HG02610 (cell line): Measurements from ENCODE around the gene TP53RK.

Experiments
- ATAC-seq: cut with Tn5 transposase; IDR thresholded peaks from one replicate; pipeline ENCODE4 v1.9.1; 2021; ENCODE audit warnings: mild to moderate bottlenecking, moderate library complexity; ENCODE audit not compliant: unreplicated experiment

TP53RK gene

DNA sequence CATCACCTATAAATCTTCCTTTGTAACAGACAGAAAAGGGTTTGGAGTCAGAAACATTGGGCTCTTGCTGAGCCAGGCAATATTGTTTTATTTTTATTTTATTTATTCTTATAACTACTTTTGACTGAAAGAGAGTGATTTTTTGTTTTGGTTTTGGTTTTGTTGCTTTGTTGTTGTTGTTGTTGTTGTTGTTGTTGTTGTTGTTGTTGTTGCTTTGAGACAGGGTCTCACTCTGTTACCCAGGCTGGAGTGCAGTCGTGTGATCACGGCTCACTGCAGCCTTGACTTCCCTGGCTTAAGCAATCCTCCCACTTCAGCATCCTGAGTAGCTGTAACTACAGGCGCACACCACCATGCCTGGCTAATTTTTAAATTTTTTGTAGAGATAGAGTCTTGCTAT is 22.9 kb downstream of the TP53RK start:
- no peak for ATAC-seq

DNA sequence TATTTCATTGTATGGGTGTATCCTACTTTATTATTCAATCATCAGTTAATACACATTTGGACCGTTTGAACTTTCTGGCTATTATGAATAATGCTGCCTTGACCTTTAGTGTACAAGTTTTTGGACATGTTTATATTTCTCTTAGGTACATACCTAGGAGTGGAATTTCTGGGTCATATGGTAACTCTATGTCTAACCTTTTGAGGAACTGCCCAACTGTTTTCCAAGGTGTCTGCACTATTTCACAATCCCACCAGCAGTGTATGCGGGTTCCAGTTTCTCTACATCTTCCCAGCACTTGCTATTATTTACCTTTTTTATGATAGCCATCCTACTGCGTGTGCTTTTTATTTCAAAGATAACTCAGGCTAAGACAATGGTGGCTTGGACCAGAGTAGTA is 23.6 kb downstream of the TP53RK start:
- no peak for ATAC-seq

DNA sequence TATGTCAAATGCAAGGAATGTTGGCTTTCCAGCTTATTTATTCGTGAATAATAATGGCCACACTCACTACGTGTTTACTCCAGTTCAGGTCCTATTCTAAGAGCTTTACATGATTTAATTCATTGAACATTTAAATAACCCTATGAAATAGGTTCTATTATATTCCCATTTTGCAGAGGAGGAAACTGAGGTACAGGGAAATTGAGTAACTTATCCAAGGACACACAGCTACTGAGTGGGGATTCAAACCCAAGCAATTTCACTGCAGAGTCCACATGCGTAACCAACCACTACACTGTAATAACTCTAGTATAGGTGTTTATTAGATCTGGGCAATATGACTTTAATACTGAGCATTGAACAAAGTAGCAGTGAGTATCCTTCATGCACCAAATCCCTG is 25.7 kb downstream of the TP53RK start:
- no peak for ATAC-seq

DNA sequence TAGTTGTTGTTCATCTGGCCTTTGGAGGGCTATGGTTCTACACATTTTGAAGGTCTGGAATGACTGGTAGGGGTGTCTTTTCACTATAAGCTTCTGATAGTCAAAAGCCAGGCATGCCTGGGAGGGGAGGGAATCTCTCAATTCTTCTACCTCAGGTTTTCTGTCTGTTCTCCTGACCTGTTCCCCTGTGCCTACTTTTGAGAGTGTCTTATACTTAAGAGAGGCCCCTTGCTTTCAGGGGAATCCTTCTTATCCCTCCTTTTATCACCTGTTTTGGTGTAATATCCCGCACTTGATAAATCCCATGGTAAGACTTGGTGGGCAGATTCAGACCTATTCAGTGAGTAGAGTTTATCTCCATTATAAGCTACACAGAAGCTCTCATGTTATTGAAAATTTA is 27.6 kb downstream of the TP53RK start:
- ATAC-seq: no peak

DNA sequence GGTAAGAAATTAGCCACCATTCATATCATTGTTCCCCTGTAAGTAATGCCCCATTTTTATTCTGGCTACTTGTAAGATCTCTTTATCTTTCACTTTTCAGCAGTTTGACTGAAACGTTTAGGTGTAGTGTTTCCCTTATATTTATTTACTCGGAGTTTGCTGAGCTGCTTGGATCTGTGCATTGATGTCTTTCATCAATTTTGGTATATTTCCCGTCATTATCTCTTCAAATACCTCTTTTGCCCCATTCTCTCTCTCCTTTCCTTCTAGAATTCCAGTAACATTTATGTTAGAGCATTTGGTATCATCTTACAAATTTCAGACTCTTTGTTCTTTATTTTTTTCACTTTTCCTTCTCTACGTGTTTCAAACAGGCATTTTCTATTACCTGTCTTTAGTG is 28.8 kb downstream of the TP53RK start:
- no peak for ATAC-seq

DNA sequence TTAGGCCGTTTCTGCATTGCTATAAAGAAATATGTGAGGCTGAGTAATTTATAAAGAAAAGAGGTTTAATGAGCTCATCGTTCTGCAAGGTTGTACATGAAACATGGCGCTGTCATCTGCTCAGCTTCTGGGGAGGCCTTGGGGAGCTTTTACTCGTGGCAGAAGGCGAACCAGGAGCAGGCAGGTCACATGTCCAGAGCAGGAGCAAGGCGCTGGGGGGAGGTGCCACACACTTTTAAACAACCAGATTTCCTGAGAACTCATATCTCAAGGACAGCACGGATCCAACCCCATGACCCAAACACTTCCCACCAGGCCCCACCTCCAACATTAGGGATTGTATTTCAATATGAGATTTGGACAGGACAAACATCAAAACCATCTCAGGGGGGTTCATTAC is 31.6 kb downstream of the TP53RK start:
- ATAC-seq: no peak

DNA sequence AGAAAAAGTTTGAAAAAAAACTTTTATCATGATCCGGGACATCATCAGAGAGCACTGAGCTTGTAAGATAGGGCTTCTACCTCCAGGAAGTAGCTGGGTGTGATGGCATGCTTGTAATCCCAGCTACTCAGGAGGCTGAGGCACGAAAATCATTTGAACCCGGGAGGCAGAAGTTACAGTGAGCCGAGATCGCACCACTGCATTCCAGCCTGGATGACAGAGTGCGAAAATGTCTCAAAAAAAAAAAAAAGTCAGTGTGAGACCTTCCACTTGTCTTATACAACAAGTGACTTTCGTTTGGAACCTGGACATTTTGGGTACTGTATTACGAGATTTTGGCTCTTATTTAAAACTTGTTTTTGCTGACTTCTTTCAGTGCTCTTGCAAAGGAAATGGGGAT is 32.1 kb downstream of the TP53RK start:
- no peak for ATAC-seq

DNA sequence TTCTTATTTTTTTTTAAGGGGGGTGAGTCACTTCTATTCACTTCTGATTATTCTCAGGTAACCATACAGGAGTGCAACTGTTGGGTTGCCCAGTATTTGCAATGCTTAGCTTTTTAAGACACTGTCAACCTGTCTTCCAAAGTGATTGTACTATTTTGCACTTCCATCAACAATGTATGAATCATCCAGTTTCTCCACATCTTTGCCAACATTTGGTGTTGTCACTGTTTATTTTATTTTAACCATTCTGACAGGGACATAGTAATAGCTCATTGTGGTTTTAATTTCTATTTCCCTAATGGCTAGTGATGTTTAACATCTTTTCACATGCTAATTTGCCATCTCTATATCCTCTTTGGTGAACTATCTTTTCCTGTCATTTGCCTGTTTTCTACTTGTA is 36.5 kb downstream of the TP53RK start:
- ATAC-seq: no peak

DNA sequence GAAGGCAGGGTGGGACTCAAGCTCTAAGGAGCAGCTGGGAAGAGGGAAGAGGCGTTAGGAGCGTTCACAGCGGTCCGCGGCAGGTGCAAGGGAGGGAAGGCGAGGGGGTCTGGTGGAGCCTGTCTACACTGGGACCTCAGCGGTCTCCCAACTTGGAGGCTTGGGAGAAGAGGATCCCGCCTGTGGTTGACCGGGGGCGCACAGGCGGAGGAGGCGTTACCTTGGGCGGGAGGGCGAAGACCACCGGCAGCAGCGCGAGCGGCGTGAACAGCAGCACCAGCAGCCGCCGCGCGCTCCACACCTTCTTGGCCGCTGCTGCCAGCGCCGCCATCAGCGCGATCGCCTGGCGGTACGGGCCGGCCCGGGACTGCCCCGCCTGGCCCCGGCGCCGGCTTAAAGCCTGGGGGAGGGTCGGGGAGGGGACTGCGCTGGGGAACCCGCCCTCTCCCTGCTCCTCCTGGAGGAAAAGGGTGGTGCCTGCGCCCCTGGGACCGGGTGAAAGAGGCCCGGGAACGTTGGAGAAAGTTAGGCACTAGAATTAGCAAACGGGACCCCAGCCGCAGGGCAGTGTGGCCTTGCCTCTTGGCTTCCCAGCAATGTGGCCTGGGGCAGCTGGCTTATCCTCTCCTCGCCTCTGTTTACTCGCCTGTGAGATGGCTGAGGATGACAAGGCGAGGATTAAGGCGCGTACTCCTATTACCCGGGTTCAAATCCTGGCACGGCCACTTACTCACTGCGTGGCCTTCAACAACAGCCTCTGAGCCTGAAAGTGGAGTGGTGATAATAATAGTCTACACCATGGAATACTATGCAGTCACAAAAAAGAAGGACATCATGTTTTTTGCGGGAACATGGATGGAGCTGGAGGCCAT is 37.9 kb downstream of the TP53RK start, which contains the start of gene SLC13A3:
SLC13A3 (minus strand) TSS at position 369 of the 872 bp plus-strand sequence; CDS start at position 331, 38 bp downstream.
- ATAC-seq: no peak

DNA sequence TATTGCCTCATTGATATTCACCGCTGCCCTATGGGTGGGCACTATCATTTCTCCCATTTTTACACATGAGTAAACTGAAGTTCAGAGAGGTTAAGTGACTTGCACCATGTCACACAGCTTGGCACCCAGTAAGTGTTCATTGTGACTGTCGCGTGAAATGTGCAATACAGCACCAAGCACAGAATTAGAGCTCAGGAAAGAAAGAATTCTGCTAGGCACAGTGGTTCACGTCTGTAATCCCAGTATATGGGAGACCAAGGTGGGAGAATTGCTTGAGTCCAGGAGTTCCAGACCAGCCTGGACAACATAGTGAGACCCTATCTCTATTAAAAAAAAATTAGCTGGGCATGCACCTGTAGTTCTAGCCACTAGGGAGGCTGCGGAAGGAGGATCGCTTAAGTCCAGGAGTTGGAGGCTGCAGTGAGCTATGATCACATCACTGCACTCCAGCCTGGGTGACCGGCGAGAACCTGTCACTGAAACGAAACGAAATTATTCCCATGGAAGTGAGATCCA is 38.6 kb downstream of the TP53RK start:
- ATAC-seq: no peak

DNA sequence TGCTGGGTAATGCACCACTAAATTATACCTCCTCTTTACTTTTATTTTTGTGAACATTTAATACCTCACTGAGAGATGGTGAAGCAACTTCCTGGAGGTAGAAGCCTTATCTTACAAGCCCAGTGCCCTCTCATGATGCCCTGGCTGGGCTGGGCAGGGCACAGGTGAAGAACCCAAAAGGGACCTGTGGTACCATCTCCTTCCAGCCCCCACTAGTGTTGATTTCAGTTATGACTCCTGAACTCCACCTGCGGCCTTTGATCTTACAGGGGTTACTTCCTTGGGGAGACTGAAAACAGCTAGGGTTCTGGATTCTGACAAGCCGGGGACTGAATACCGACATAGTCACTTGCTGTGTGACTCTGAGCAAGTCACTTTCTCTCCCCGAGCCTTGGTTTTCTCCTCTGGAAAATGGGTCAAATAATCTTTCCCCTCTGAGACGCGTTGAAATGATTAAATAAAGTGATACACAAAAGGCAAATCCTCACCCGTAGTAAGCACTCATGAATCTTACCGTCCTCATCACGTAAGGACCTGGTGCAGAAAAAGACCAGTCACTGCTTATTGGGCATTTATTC is 39.2 kb downstream of the TP53RK start:
- no peak for ATAC-seq

DNA sequence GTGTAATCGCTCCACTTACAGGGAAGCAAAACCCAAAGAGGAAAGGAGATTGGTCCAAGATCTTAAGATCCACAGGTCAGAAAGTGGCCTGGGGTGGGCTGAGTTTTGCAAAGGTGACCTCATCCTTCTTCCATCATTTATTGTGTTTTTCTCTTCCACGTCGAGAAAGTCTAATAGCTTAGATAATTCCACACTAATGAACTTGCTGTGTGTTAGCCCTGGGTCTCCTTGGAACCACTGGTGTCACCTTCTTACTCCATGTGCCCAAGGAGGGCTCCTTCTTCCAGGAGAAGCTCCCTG is 39.6 kb downstream of the TP53RK start:
- ATAC-seq: no peak

DNA sequence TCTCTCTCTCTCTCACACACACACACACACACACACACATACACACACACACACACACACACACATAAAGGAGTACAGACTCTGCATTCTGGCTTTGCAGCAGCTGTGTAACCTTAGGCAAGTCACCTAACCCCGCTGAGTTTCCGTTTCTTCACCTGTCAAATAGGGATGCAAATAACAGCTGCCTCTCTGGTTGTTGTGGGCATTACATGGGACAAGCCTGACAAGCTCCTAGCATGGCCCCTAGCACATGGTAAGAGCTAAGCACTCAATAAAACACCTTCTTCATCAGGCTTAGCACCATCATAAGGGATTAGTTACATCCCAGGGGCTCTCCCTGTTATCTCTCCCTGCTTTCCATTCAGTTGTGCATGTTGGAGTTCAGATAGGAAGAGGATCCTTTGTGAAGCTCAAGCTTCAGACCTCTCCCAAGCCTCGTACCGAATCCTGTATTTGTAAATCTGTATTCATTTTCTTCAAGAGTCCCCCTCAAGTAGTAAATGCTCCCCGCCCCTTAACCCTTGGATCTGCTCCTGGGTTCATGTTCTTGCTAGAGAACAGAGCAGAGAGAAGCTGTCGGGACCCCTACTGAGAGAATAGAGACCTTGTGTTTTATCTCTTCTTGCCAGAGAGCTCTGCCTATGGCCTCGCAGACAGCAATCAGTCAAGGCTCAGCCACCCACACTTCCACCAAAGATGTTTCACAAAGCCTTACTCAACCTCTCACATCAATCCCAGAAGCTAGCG is 40.2 kb downstream of the TP53RK start:
- no peak for ATAC-seq

DNA sequence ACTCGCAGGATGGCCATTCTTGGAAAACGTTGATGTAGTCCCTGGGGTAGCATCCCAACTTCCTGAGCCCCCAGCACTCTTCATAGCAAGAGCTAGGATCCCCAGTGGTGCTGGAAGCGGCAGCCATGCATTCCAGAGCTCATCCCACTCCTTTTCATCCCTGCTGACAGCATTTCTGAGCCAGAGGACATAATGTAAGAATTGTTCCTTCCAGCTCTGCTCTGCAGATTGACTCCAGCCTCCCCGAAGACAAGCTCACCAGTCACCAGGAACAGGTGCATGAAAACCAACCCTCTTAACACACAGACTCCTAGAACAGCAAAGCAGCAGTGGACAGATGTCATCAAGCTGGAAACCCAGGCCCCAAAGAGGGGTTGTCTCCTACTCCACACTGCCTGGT is 41.8 kb downstream of the TP53RK start:
- no peak for ATAC-seq

DNA sequence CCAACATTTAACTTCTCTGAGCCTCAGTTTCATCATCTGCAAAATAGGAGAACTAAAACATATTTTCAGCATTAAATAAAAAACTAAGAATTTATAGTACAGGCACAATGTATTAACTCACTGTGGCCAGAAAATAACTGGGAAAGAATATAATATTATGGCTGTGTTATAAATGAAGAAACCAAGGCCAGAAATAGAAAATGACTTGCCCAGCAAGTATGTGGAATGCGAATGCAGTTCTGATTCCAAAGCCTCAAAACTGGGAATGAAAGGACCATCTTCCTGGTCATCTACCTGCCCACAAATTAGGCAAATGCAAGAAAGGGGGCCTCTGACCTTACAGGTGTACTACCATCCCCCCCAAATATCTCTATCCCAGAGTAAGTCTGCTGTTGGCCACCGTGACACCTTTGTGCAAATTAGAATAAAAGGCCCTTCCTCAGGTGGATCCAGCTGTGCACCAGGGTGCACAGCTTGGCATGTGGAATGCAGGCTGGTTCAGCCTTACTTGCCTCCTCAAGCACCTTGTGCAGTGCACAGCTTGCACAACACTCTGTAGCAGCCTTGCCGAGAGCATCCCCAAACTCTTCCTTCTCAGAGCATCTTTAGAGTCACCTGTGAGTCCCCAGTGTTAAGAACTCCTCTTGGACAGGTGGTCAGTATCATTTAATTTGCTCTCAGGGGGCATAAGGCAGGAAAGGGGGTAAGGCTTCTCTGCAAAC is 42.4 kb downstream of the TP53RK start:
- ATAC-seq: no peak

DNA sequence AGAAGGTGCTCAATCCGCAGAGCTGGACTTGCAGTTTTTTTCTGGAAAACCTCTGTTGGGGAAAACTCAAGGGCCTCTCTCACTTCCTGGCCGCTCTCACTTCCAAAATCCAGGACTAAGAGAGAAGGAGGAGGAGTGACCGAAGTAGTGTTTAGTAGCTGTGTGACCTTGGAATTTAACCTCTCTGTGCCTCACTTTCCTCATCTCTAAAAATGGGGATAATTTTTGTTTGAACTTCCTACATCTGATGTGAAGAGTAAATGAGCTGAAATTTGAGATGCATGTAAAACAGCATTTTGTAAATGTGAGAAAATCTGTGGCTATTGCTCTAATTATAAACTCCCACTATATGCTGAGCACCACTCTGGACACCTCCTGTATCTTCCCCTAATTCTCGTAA is 43.1 kb downstream of the TP53RK start:
- ATAC-seq: no peak

DNA sequence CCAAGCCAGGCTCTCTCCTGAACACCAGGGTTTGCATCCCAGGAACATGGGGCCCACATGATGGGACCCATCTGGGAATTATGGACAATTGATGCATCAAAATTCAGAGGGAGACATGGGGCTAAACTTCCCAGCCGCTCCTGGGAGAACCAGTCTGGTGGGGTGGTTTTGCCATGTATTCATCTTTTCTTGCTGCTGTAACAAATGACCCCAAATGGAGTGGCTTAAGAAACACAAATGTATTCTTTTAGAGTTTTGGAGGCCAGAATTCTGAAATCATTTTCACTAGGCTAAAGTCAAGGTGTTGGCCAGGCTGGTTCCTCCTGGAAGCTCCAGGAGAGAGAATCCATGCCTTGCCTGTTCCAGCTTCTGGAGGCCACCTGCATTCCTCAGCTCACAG is 44.5 kb downstream of the TP53RK start:
- no peak for ATAC-seq

DNA sequence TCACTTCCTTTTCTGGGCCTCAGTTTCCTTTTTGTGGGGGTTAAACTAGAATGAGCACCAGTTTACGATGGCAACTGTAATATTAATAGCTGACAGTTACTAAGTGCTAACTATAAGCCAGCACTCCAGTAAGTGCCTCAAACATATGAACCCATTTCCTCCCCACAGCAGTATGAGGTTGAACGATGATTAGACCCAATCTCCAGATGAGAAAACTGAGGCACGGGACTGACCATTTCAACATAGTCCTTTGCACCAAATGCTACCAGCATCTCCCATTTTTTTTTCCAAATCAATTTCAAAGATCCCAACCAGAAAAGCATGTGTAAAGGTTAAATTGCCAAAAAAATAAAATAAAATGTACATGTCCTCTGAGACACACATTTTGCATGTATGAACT is 45.1 kb downstream of the TP53RK start:
- ATAC-seq: no peak

DNA sequence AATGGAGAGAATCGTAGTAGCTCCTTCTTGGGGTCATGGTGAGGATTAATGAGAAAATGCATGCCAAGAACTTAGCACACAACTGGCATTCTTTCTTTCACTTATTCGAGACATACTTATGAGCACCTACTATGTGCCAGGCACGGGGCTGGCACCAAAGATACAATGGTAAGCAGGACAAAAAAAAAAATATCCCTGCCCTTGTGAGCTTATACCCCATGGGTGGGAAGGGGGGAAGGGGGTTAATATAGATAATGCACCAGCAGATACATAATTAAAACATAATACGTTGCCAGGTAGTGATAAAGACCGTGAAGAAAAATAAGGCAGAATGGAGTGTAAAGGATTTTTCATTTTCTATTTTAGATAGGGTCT is 46.3 kb downstream of the TP53RK start:
- ATAC-seq: no peak

DNA sequence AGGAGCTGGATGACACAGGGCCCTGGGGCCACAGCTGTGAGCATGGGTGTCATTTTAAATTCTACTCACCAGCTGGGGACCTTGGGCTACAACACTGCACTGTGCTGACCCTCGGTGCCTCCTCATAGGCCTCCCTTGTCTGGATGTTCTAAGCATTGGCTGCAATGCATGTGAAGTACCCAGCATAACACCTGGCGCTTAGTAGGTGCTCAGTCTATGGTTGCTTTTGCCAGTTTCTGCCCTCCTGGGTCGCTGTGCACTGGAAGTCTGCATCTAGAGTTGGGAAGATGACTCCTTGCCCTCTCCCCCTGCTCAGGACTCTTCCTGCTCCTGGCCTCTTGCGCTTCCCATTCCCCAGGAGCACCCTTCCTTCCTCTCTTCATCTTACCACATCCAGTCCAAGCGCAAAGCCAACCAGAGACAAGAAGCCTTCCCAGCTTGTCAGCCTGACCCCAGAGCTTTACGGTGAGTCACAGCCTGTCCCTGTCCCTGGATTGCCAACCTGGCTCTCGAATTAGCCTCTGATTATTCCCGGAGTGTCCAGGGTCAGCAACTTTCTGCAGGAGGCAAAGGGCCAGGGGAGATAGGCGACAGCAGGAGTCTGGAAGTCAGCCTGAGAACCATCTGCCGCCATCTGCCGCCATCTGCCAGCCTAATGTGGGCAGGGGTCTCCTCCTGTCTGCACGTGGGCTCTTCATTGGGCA is 46.8 kb downstream of the TP53RK start:
- ATAC-seq: no peak

DNA sequence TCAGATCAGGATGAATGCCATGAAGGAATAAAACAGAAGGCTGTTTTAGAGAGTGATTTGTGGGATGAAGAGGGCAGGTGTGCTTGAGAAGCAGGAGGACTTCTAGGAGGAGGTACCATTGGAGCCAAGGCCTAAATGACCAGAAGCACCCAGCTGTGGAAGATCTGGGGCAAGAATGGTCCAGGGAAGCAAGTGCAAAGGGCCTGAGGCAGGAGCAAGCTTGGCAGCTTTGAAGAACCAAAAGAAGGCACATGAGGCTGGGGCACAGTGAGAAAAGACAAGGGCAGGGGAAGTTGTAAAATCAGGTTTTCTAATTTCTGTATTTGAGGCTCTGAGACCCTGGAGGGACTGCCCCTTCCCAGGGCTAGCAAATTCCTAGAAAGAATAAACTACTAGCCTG is 47.8 kb downstream of the TP53RK start:
- ATAC-seq: no peak
